Mesenchymal stem cell (in vitro differentiated cells and primary cell): Measurements from ENCODE around the gene FSTL3.
"Not testable (repeated sequence)": the region's sequence is repeated elsewhere in the genome, so short reads cannot be mapped to it uniquely, and the experiment has no call there.

Source experiments
- DNase-seq: peaks from one replicate; pipeline ENCODE4 v3.0.0-alpha.2; 2013
- H2AFZ ChIP-seq: one replicate; pipeline ENCODE4 v1.6.1; 2013; ENCODE audit warnings: low read depth, mild to moderate bottlenecking, control low read depth, inconsistent platforms, low read length, moderate library complexity
- H2AK5ac ChIP-seq: 2 replicates; pipeline ENCODE4 v1.6.1; 2013; ENCODE audit warnings: low read length, moderate library complexity, mild to moderate bottlenecking, inconsistent platforms; ENCODE audit not compliant: severe bottlenecking
- H2BK120ac ChIP-seq: one replicate; pipeline ENCODE4 v1.6.1; 2013; ENCODE audit warnings: low read depth, mild to moderate bottlenecking, inconsistent platforms, low read length, moderate library complexity
- H2BK12ac ChIP-seq, 2 experiments: one replicate each; pipeline ENCODE4 v1.6.1; 2013; ENCODE audit warnings: inconsistent platforms in 2 of 2, low read length in 2 of 2, mild to moderate bottlenecking in 2 of 2, moderate library complexity in 2 of 2, control low read depth in 1 of 2
- H2BK15ac ChIP-seq: one replicate; pipeline ENCODE4 v1.6.1; 2013; ENCODE audit warnings: mild to moderate bottlenecking, low read depth, inconsistent platforms; ENCODE audit not compliant: poor library complexity, severe bottlenecking
- H2BK5ac ChIP-seq: 2 replicates; pipeline ENCODE4 v1.6.1; 2013; ENCODE audit warnings: low read depth, mild to moderate bottlenecking, low read length, control low read depth, inconsistent platforms; ENCODE audit not compliant: poor library complexity, severe bottlenecking
- H3K14ac ChIP-seq, 2 experiments: one replicate each; pipeline ENCODE4 v1.6.1; 2013; ENCODE audit warnings: inconsistent platforms in 2 of 2, low read length in 2 of 2, control low read depth in 1 of 2, mild to moderate bottlenecking in 1 of 2, moderate library complexity in 1 of 2
- H3K18ac ChIP-seq, 2 experiments: one replicate each; pipeline ENCODE4 v1.6.1; 2013; ENCODE audit warnings: inconsistent platforms in 2 of 2, low read length in 2 of 2, control low read depth in 1 of 2, low read depth in 1 of 2, mild to moderate bottlenecking in 1 of 2
- H3K23ac ChIP-seq, 2 experiments: one replicate each; pipeline ENCODE4 v1.6.1; 2013; ENCODE audit warnings: inconsistent platforms in 2 of 2, low read length in 2 of 2, mild to moderate bottlenecking in 2 of 2, moderate library complexity in 2 of 2, control low read depth in 1 of 2
- H3K27ac ChIP-seq: 2 replicates; pipeline ENCODE4 v1.5.1; 2013; ENCODE audit warnings: mild to moderate bottlenecking, moderate library complexity, low read length, control low read depth, inconsistent platforms; ENCODE audit not compliant: poor library complexity, severe bottlenecking
- H3K27me3 ChIP-seq, 2 experiments: 2 replicates each; pipeline versions ENCODE4 v1.6.1 to v1.7.0; 2013; ENCODE audit warnings: low read length in 2 of 2, mild to moderate bottlenecking in 2 of 2, moderate library complexity in 2 of 2, control low read depth in 1 of 2, inconsistent platforms in 1 of 2; ENCODE audit not compliant: control insufficient read depth in 1 of 2, insufficient read depth in 1 of 2
- H3K36me3 ChIP-seq, 2 experiments: 2 replicates each; pipeline versions ENCODE4 v1.6.1 to v1.7.0; 2013; ENCODE audit warnings: low read length in 2 of 2, control low read depth in 1 of 2, inconsistent platforms in 1 of 2, low read depth in 1 of 2, mild to moderate bottlenecking in 1 of 2; ENCODE audit not compliant: insufficient read depth in 2 of 2, control insufficient read depth in 1 of 2
- H3K4ac ChIP-seq, 2 experiments: one replicate each; pipeline ENCODE4 v1.6.1; 2013; ENCODE audit warnings: inconsistent platforms in 2 of 2, low read length in 2 of 2, mild to moderate bottlenecking in 2 of 2, moderate library complexity in 2 of 2, control low read depth in 1 of 2, low read depth in 1 of 2
- H3K4me1 ChIP-seq: 2 replicates; pipeline ENCODE4 v1.6.1; 2013; ENCODE audit warnings: low read depth, low read length, control low read depth; ENCODE audit not compliant: control insufficient read depth, insufficient read depth
- H3K4me2 ChIP-seq: 2 replicates; pipeline ENCODE4 v1.6.1; 2013; ENCODE audit warnings: low read length, mild to moderate bottlenecking, inconsistent platforms; ENCODE audit not compliant: poor library complexity, severe bottlenecking
- H3K4me3 ChIP-seq, 2 experiments: 2 replicates each; pipeline versions ENCODE4 v1.5.1 to v1.7.0; 2013; ENCODE audit warnings: low read length in 2 of 2, mild to moderate bottlenecking in 2 of 2, control low read depth in 1 of 2, low read depth in 1 of 2; ENCODE audit not compliant: insufficient read depth in 1 of 2
- H3K79me1 ChIP-seq: replicated peaks from 2 replicates; pipeline ENCODE4 v1.6.1; 2013; ENCODE audit warnings: mild to moderate bottlenecking, control low read depth, low read length, inconsistent platforms; ENCODE audit not compliant: poor library complexity, severe bottlenecking
- H3K9ac ChIP-seq: 2 replicates; pipeline ENCODE4 v1.7.0; 2013; ENCODE audit warnings: mild to moderate bottlenecking, low read length, moderate library complexity
- H3K9me3 ChIP-seq: 2 replicates; pipeline ENCODE4 v1.7.0; 2013; ENCODE audit warnings: mild to moderate bottlenecking, low read length; ENCODE audit not compliant: control insufficient read depth
- H4K8ac ChIP-seq: one replicate; pipeline ENCODE4 v1.6.1; 2013; ENCODE audit warnings: inconsistent platforms, mild to moderate bottlenecking, low read length, moderate library complexity
- H4K91ac ChIP-seq: one replicate; pipeline ENCODE4 v1.6.1; 2013; ENCODE audit warnings: mild to moderate bottlenecking, low read length, inconsistent platforms
- WGBS: methylation state at CpG from one replicate; pipeline ENCODE4 v1.1.7; 2013; ENCODE audit warnings: mixed read lengths; 5-methylcytosine and 5-hydroxymethylcytosine counted together

The FSTL3 gene

GRCh38 chr19:725461-726089 lies 49.4 kb downstream of the FSTL3 start:
- H3K4me2 ChIP-seq, result no peak overlapping the region
- no peak overlapping the region for H2AFZ ChIP-seq
- H3K4ac ChIP-seq, result no peak overlapping the region
- H4K91ac ChIP-seq, result peak overlapping the region; percentile 68
- H3K4me1 ChIP-seq, result peaks cover 11% of the 10 kb centered on the region
- no peak overlapping the region for H3K18ac ChIP-seq
- peaks cover 25% of the 10 kb centered on the region for H3K79me1 ChIP-seq
- no peak overlapping the region for H2BK12ac ChIP-seq
- no peak overlapping the region for H3K9ac ChIP-seq
- H3K23ac ChIP-seq, result no peak overlapping the region
- no peaks in the 10 kb centered on the region for H3K9me3 ChIP-seq
- H2BK120ac ChIP-seq, result no peak overlapping the region
- no peak overlapping the region for H2BK5ac ChIP-seq
- peak overlapping the region; percentile 49 for H4K8ac ChIP-seq
- H3K27ac ChIP-seq, result no peak overlapping the region
- H2AK5ac ChIP-seq, result peak overlapping the region; percentile 10
- H3K14ac ChIP-seq, result no peak overlapping the region
- H2BK15ac ChIP-seq, result no peak overlapping the region
- no peak for DNase-seq
- WGBS, result 87% methylated on average over 12 of the region's 13 CpGs
- no peaks in the 10 kb centered on the region for H3K27me3 ChIP-seq
- no peak overlapping the region for H3K4me3 ChIP-seq
- H3K36me3 ChIP-seq, result peaks cover 3 to 46% of the 10 kb centered on the region in 2 experiments

GRCh38 chr19:726993-727956 lies 51.1 kb downstream of the FSTL3 start:
- no peak overlapping the region for H2BK15ac ChIP-seq
- no peak overlapping the region for H3K4me2 ChIP-seq
- peak overlapping the region in 1 of 2 experiments; percentile 22 for H3K14ac ChIP-seq
- peak overlapping the region in 1 of 2 experiments; percentile 72 for H3K18ac ChIP-seq
- H3K9me3 ChIP-seq, result no peaks in the 10 kb centered on the region
- no peak overlapping the region for H2BK120ac ChIP-seq
- peaks cover 9% of the 10 kb centered on the region for H3K4me1 ChIP-seq
- no peak overlapping the region for H2BK5ac ChIP-seq
- H3K79me1 ChIP-seq, result peaks cover 22% of the 10 kb centered on the region
- H2AK5ac ChIP-seq, result no peak overlapping the region
- no peak overlapping the region for H3K9ac ChIP-seq
- H3K23ac ChIP-seq, result no peak overlapping the region
- peak overlapping the region; percentile 81 for H4K8ac ChIP-seq
- no peak overlapping the region for H3K27ac ChIP-seq
- no peak overlapping the region for H3K4me3 ChIP-seq
- H3K4ac ChIP-seq, result peak overlapping the region in 1 of 2 experiments; percentile 75
- peak overlapping the region; percentile 69 for H4K91ac ChIP-seq
- WGBS, result 86% methylated on average over 40 of the region's 43 CpGs
- H3K36me3 ChIP-seq, result peaks cover 6 to 52% of the 10 kb centered on the region in 2 experiments
- H2AFZ ChIP-seq, result no peak overlapping the region
- H2BK12ac ChIP-seq, result no peak overlapping the region
- no peaks in the 10 kb centered on the region for H3K27me3 ChIP-seq
- DNase-seq, result no peak

GRCh38 chr19:728011-728410 lies 51.8 kb downstream of the FSTL3 start:
- H2AK5ac ChIP-seq, result no peak overlapping the region
- H3K4me3 ChIP-seq, result no peak overlapping the region
- H3K18ac ChIP-seq, result peak overlapping the region in 1 of 2 experiments; percentile 72
- peaks cover 7 to 49% of the 10 kb centered on the region in 2 experiments for H3K36me3 ChIP-seq
- no peak overlapping the region for H2BK12ac ChIP-seq
- peak overlapping the region; percentile 69 for H4K91ac ChIP-seq
- H3K14ac ChIP-seq, result peak overlapping the region in 1 of 2 experiments; percentile 22
- H3K4ac ChIP-seq, result peak overlapping the region in 1 of 2 experiments; percentile 75
- peaks cover 14% of the 10 kb centered on the region for H3K79me1 ChIP-seq
- no peak overlapping the region for H2BK120ac ChIP-seq
- no peak overlapping the region for H2AFZ ChIP-seq
- no peak overlapping the region for H3K27ac ChIP-seq
- H2BK15ac ChIP-seq, result no peak overlapping the region
- peak overlapping the region; percentile 81 for H4K8ac ChIP-seq
- no peak overlapping the region for H3K9ac ChIP-seq
- WGBS, result 68% methylated on average over 26 of the region's 26 CpGs
- no peaks in the 10 kb centered on the region for H3K9me3 ChIP-seq
- peaks cover 3% of the 10 kb centered on the region for H3K4me1 ChIP-seq
- no peak overlapping the region for H3K4me2 ChIP-seq
- DNase-seq, result no peak
- no peak overlapping the region for H2BK5ac ChIP-seq
- H3K27me3 ChIP-seq, result no peaks in the 10 kb centered on the region
- no peak overlapping the region for H3K23ac ChIP-seq

- not testable (repeated sequence) for H3K27me3 ChIP-seq, H3K4ac ChIP-seq, DNase-seq, H3K4me2 ChIP-seq, H2BK120ac ChIP-seq, H2AK5ac ChIP-seq, H2BK12ac ChIP-seq, H3K4me1 ChIP-seq, H3K4me3 ChIP-seq, H4K91ac ChIP-seq, H3K18ac ChIP-seq, H3K9me3 ChIP-seq, H3K23ac ChIP-seq, H3K9ac ChIP-seq, H3K27ac ChIP-seq, H4K8ac ChIP-seq, H3K14ac ChIP-seq, H3K79me1 ChIP-seq, H2BK15ac ChIP-seq, H2BK5ac ChIP-seq, H2AFZ ChIP-seq
- 91% methylated on average over 15 of the region's 15 CpGs for WGBS
- H3K36me3 ChIP-seq, result peaks cover 13 to 49% of the 10 kb centered on the region in 2 experiments
These were observed 53.4 kb downstream of the FSTL3 start for GRCh38 chr19:729564-729963.
